C4-2B (cell line): Measurements from ENCODE around the gene EIF4A3.

Experiments used
- H3K27ac ChIP-seq: fragments of 450-650 bp; 2 replicates; pipeline ENCODE4 v1.5.1; 2017
- ZFX ChIP-seq: fragments of 450-650 bp; IDR thresholded peaks from 2 replicates; pipeline ENCODE4 v1.6.1; 2017
- TF ChIP-seq, protein P1 (sequence below): fragments of 450-650 bp; conservative IDR thresholded peaks from 2 replicates; pipeline ENCODE4 v1.5.1; 2017; ENCODE audit warnings: mild to moderate bottlenecking

The EIF4A3 gene

GRCh38 chr17:80106751-80107150 is 40.2 kb downstream of the EIF4A3 start:
- TF ChIP-seq, protein P1, sequence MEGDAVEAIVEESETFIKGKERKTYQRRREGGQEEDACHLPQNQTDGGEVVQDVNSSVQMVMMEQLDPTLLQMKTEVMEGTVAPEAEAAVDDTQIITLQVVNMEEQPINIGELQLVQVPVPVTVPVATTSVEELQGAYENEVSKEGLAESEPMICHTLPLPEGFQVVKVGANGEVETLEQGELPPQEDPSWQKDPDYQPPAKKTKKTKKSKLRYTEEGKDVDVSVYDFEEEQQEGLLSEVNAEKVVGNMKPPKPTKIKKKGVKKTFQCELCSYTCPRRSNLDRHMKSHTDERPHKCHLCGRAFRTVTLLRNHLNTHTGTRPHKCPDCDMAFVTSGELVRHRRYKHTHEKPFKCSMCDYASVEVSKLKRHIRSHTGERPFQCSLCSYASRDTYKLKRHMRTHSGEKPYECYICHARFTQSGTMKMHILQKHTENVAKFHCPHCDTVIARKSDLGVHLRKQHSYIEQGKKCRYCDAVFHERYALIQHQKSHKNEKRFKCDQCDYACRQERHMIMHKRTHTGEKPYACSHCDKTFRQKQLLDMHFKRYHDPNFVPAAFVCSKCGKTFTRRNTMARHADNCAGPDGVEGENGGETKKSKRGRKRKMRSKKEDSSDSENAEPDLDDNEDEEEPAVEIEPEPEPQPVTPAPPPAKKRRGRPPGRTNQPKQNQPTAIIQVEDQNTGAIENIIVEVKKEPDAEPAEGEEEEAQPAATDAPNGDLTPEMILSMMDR, result no peak
- no peak for TF ChIP-seq ZFX
- no peak overlapping the region for H3K27ac ChIP-seq

DNA sequence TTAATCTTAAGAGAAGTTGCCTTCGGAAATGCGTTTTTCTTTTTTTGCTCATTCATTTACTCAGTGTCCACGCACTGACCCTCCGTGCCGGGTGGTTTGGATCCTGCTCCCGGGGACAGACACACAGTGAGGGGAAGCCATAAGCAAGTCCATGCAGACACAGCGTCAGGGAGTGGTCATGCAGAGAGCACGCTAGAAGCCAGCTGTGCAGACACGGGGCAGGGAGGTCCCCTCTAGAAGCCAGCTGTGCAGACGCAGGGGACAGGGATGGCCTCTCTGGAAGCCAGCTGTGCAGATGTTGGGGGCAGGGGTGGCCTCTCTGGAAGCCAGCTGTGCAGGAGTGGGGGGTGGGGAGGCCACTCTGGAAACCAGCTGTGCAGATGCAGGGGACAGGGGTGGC is 40.8 kb downstream of the EIF4A3 start:
- TF ChIP-seq, protein P1, result no peak
- TF ChIP-seq ZFX, result no peak
- H3K27ac ChIP-seq, result no peak overlapping the region

DNA sequence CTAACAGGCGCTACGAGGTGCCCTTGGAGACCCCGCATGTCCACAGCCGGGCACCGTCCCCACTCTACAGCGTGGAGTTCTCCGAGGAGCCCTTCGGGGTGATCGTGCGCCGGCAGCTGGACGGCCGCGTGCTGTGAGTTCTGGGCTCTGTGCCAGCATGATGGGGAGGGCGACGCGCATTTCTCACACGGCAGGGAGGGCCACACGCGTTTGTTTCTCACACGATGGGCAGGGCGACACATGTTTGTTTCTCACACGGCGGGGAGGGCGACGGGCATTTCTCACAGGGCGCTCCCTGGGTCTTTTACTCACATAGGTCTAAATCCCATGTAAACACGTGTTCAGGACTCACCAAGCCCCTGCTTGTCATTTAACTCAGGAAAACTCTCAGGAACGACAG is 41.2 kb downstream of the EIF4A3 start:
- H3K27ac ChIP-seq, result no peak overlapping the region
- no peak for TF ChIP-seq ZFX
- TF ChIP-seq, protein P1, result no peak

GRCh38 chr17:80104956-80105375 is 42.0 kb downstream of the EIF4A3 start:
- no peak overlapping the region for H3K27ac ChIP-seq
- TF ChIP-seq, protein P1, result no peak
- TF ChIP-seq ZFX, result no peak

- no peak overlapping the region for H3K27ac ChIP-seq
- no peak for TF ChIP-seq ZFX
- TF ChIP-seq, protein P1, result no peak
These were observed 42.5 kb downstream of the EIF4A3 start for GRCh38 chr17:80104321-80104955.

GRCh38 chr17:80103449-80104085 is 43.4 kb downstream of the EIF4A3 start:
- no peak overlapping the region for H3K27ac ChIP-seq
- TF ChIP-seq, protein P1, result no peak
- no peak for TF ChIP-seq ZFX

DNA sequence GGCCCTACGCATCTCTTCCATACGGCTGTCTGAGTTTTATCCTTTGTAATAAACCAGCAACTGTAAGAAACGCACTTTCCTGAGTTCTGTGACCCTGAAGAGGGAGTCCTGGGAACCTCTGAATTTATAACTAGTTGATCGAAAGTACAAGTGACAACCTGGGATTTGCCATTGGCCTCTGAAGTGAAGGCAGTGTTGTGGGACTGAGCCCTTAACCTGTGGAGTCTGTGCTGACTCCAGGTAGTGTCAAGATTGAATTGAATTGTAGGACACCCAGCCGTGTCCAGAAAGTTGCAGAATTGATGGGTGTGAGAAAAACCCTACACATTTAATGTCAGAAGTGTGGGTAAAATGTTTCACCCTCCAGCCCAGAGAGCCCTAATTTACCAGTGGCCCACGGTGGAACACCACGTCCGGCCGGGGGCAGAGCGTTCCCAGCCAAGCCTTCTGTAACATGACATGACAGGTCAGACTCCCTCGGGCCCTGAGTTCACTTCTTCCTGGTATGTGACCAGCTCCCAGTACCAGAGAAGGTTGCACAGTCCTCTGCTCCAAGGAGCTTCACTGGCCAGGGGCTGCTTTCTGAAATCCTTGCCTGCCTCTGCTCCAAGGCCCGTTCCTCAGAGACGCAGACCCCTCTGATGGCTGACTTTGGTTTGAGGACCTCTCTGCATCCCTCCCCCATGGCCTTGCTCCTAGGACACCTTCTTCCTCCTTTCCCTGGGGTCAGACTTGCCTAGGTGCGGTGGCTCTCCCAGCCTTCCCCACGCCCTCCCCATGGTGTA is 44.1 kb downstream of the EIF4A3 start:
- peak overlapping the region; percentile 83 for H3K27ac ChIP-seq
- no peak for TF ChIP-seq ZFX
- TF ChIP-seq, protein P1, result no peak
